ENCODE measurements around the gene SNX30.

SNX30 gene

GRCh38 chr9:112870556-112870955, 120.0 kb downstream of the SNX30 start:
- Histone ChIP-seq H3K4me3 (ENCODE audit: low read length) (no peak overlapping the region), H3K27me3 (ENCODE audit: insufficient read depth, low read length) (no peaks in the 10 kb centered on the region), H3K27ac (ENCODE audit: low read depth, low read length) (no peak overlapping the region), H3K4me1 (ENCODE audit: insufficient read depth, low read length) (peaks cover 3% of the 10 kb centered on the region; the same call in 1 of the 2 replicates), H3K9ac (ENCODE audit: low read depth, low read length) (no peak overlapping the region), H3K36me3 (ENCODE audit: insufficient read depth, low read length) (0 out of 2 replicates have a peak, but pooled peaks cover 7% of the 10 kb centered on the region), H3K9me3 (ENCODE audit: insufficient read depth, low read depth, low read length) (no peaks in the 10 kb centered on the region)
- 95% methylated on average over 6 of the region's 6 CpGs for WGBS

DNA sequence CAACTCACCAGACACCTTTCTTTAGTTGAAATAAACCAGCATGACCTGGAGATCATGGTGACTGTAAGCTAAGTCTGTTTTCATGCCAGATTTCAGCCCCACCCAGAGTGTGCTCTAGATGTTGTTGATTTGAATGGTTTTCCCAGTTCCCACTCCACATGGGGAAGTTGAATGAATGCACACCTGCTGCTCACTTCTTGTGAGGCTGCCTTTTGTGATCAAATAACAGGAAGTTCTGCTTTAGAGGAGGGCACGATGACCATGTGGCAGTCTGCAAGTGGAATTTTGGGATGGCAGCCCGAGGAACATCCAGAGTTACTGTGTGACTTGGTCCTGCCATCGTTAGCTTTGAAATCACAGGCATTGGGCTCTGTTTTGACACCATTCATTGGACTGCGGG, 121.5 kb downstream of the SNX30 start:
- WGBS, result 67% methylated on average over 4 of the region's 4 CpGs
- Histone ChIP-seq H3K9ac (ENCODE audit: low read depth, low read length) (no peak overlapping the region), H3K4me1 (ENCODE audit: insufficient read depth, low read length) (peaks cover 3% of the 10 kb centered on the region; the same call in 1 of the 2 replicates), H3K4me3 (ENCODE audit: low read length) (no peak overlapping the region), H3K9me3 (ENCODE audit: insufficient read depth, low read depth, low read length) (no peaks in the 10 kb centered on the region), H3K27ac (ENCODE audit: low read depth, low read length) (no peak overlapping the region), H3K36me3 (ENCODE audit: insufficient read depth, low read length) (0 out of 2 replicates have a peak, but pooled peaks cover 5% of the 10 kb centered on the region), H3K27me3 (ENCODE audit: insufficient read depth, low read length) (no peaks in the 10 kb centered on the region)

DNA sequence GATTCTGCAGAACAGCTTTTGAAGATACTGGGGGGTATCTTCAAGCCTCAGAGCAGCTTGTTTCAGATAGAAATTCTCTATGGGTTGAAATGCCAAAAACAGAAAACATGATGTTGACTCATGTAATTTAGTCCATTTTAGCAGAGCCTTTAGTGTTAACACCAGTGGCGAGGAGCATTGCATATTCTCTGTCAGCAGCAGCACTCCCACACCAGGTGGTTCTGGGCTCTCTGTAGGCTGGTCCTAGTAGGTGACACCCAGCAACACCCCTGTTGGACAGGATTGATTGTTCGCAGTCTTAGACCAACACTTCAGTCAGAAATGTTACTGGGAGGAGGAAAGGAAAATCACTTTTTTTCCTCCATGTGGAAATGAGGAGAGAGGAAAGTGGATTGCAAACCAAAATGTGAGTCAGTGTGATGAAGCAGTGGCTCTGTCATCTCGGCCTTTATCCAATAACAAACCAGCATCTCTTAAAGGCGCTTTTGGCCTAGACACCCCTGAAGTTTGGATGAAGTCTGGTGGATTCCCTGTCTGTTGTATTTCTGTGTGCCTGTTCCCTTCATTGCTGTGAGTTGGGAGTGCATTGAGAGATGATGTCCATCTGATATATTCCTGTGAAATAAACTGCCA, 123.3 kb downstream of the SNX30 start:
- no peak overlapping the region for H3K27ac ChIP-seq (ENCODE audit: low read depth, low read length)
- 92% methylated on average over 3 of the region's 4 CpGs for WGBS
- no peaks in the 10 kb centered on the region for H3K4me1 ChIP-seq (ENCODE audit: insufficient read depth, low read length)
- H3K4me3 ChIP-seq (ENCODE audit: low read length), result no peak overlapping the region
- H3K36me3 ChIP-seq (ENCODE audit: insufficient read depth, low read length), result 0 out of 2 replicates have a peak, but pooled peaks cover 5% of the 10 kb centered on the region
- H3K27me3 ChIP-seq (ENCODE audit: insufficient read depth, low read length), result no peaks in the 10 kb centered on the region
- H3K9ac ChIP-seq (ENCODE audit: low read depth, low read length), result no peak overlapping the region
- no peaks in the 10 kb centered on the region for H3K9me3 ChIP-seq (ENCODE audit: insufficient read depth, low read depth, low read length)

GRCh38 chr9:112878752-112879151, 128.2 kb downstream of the SNX30 start:
- no peaks in the 10 kb centered on the region for H3K27me3 ChIP-seq (ENCODE audit: insufficient read depth, low read length)
- H3K4me3 ChIP-seq (ENCODE audit: low read length), result no peak overlapping the region
- no peaks in the 10 kb centered on the region for H3K9me3 ChIP-seq (ENCODE audit: insufficient read depth, low read depth, low read length)
- no peak overlapping the region for H3K9ac ChIP-seq (ENCODE audit: low read depth, low read length)
- H3K36me3 ChIP-seq (ENCODE audit: insufficient read depth, low read length), result 0 out of 2 replicates have a peak, but pooled peaks cover 5% of the 10 kb centered on the region
- WGBS, result 91% methylated on average over 1 of the region's 2 CpGs
- no peak overlapping the region for H3K27ac ChIP-seq (ENCODE audit: low read depth, low read length)
- H3K4me1 ChIP-seq (ENCODE audit: insufficient read depth, low read length), result no peaks in the 10 kb centered on the region

DNA sequence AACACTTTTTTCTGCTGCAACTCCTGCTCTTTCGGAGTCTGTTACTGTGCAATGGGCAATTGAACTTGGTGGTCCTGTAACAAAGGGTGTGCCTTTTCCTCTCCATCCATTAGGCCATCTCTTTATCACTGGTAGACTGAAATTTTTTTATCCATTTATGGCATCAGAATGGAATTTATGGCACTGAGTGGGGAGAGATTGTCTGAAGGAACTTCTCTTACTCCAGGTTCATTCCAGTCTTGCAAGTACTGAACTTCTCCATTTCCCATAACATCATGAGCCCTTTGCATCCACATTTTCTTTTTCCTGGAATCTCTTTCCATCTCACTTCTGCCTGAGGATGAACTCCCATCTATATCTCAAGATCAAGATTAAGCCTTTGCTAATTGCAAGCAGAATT, 130.1 kb downstream of the SNX30 start:
- WGBS, result 100% methylated on average over 1 of the region's 1 CpG
- no peak overlapping the region for H3K27ac ChIP-seq (ENCODE audit: low read depth, low read length)
- H3K4me1 ChIP-seq (ENCODE audit: insufficient read depth, low read length), result no peaks in the 10 kb centered on the region
- no peaks in the 10 kb centered on the region for H3K9me3 ChIP-seq (ENCODE audit: insufficient read depth, low read depth, low read length)
- H3K9ac ChIP-seq (ENCODE audit: low read depth, low read length), result no peak overlapping the region
- H3K27me3 ChIP-seq (ENCODE audit: insufficient read depth, low read length), result no peaks in the 10 kb centered on the region
- no peaks in the 10 kb centered on the region for H3K36me3 ChIP-seq (ENCODE audit: insufficient read depth, low read length)
- H3K4me3 ChIP-seq (ENCODE audit: low read length), result no peak overlapping the region

DNA sequence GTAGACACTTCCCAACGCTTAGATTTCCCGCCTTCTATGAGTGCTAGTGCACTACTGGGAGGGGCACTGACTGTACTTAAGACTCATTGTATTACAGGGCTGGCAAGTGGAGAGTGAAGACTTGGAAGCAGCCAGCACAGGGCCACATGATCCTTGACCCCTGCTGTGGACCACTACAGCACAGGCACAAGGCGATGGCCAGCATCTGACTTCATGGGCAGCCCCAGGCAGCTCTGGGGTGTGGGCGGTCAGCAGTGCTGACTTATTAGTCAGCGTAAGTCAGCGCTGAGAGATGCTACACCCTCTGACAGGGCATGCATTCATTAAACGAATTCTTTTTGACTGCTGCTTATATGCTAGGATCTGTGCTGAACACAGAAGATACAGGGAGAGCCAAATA, 130.8 kb downstream of the SNX30 start:
- H3K9me3 ChIP-seq (ENCODE audit: insufficient read depth, low read depth, low read length), result no peaks in the 10 kb centered on the region
- no peak overlapping the region for H3K27ac ChIP-seq (ENCODE audit: low read depth, low read length)
- H3K4me3 ChIP-seq (ENCODE audit: low read length), result no peak overlapping the region
- no peaks in the 10 kb centered on the region for H3K4me1 ChIP-seq (ENCODE audit: insufficient read depth, low read length)
- WGBS, result 90% methylated on average over 7 of the region's 7 CpGs
- no peaks in the 10 kb centered on the region for H3K36me3 ChIP-seq (ENCODE audit: insufficient read depth, low read length)
- no peak overlapping the region for H3K9ac ChIP-seq (ENCODE audit: low read depth, low read length)
- H3K27me3 ChIP-seq (ENCODE audit: insufficient read depth, low read length), result no peaks in the 10 kb centered on the region

- no peak overlapping the region for H3K27ac ChIP-seq (ENCODE audit: low read depth, low read length)
- no peak overlapping the region for H3K4me3 ChIP-seq (ENCODE audit: low read length)
- no peak overlapping the region; the same call in 1 of the 2 replicates for H3K9ac ChIP-seq (ENCODE audit: low read depth, low read length)
- no peaks in the 10 kb centered on the region; the same call in 1 of the 2 replicates for H3K27me3 ChIP-seq (ENCODE audit: insufficient read depth, low read length)
- 89% methylated on average over 6 of the region's 6 CpGs for WGBS
- no peaks in the 10 kb centered on the region for H3K4me1 ChIP-seq (ENCODE audit: insufficient read depth, low read length)
- H3K9me3 ChIP-seq (ENCODE audit: insufficient read depth, low read depth, low read length), result no peaks in the 10 kb centered on the region
- no peaks in the 10 kb centered on the region for H3K36me3 ChIP-seq (ENCODE audit: insufficient read depth, low read length)
These were observed 133.5 kb downstream of the SNX30 start for GRCh38 chr9:112884101-112884500.

DNA sequence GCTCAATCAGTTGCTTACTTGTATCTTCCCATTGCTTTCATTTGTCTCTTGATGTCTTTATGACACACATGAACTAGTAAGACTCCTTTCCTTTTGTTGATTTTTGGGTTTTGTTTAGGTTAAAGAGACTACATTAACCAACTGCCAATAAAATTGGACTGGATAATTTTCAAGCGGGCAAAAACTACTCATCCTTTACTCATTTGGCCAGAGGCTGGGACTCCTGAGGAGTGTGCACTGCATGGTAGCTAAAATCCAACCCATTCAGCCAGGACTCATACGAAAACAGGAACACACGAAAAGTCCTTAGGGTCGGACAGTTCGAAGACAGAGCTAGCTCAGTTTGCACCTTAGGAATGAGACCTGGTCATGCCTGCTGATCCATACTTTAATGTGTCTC, 134.2 kb downstream of the SNX30 start:
- no peak overlapping the region for H3K4me3 ChIP-seq (ENCODE audit: low read length)
- peaks cover 6% of the 10 kb centered on the region for H3K27me3 ChIP-seq (ENCODE audit: insufficient read depth, low read length)
- no peaks in the 10 kb centered on the region for H3K9me3 ChIP-seq (ENCODE audit: insufficient read depth, low read depth, low read length)
- H3K36me3 ChIP-seq (ENCODE audit: insufficient read depth, low read length), result no peaks in the 10 kb centered on the region
- H3K27ac ChIP-seq (ENCODE audit: low read depth, low read length), result no peak overlapping the region
- no peaks in the 10 kb centered on the region for H3K4me1 ChIP-seq (ENCODE audit: insufficient read depth, low read length)
- H3K9ac ChIP-seq (ENCODE audit: low read depth, low read length), result no peak overlapping the region; the same call in 1 of the 2 replicates
- 94% methylated on average over 5 of the region's 5 CpGs for WGBS

GRCh38 chr9:112885324-112885723, 134.8 kb downstream of the SNX30 start:
- H3K27ac ChIP-seq (ENCODE audit: low read depth, low read length), result no peak overlapping the region
- H3K36me3 ChIP-seq (ENCODE audit: insufficient read depth, low read length), result no peaks in the 10 kb centered on the region
- H3K4me1 ChIP-seq (ENCODE audit: insufficient read depth, low read length), result no peaks in the 10 kb centered on the region
- no peaks in the 10 kb centered on the region for H3K9me3 ChIP-seq (ENCODE audit: insufficient read depth, low read depth, low read length)
- WGBS, result 95% methylated on average over 1 of the region's 1 CpG
- no peak overlapping the region for H3K4me3 ChIP-seq (ENCODE audit: low read length)
- H3K27me3 ChIP-seq (ENCODE audit: insufficient read depth, low read length), result peaks cover 12% of the 10 kb centered on the region
- H3K9ac ChIP-seq (ENCODE audit: low read depth, low read length), result no peak overlapping the region

- Histone ChIP-seq H3K27me3 (ENCODE audit: insufficient read depth, low read length) (peaks cover 22% of the 10 kb centered on the region), H3K4me3 (ENCODE audit: low read length) (no peak overlapping the region), H3K36me3 (ENCODE audit: insufficient read depth, low read length) (no peaks in the 10 kb centered on the region), H3K9ac (ENCODE audit: low read depth, low read length) (no peak overlapping the region), H3K27ac (ENCODE audit: low read depth, low read length) (no peak overlapping the region), H3K9me3 (ENCODE audit: insufficient read depth, low read depth, low read length) (no peaks in the 10 kb centered on the region), H3K4me1 (ENCODE audit: insufficient read depth, low read length) (no peaks in the 10 kb centered on the region)
- 91% methylated on average over 4 of the region's 4 CpGs for WGBS
These were observed 135.8 kb downstream of the SNX30 start for GRCh38 chr9:112886351-112886750.

GRCh38 chr9:112887381-112887780, 136.8 kb downstream of the SNX30 start:
- H3K9me3 ChIP-seq (ENCODE audit: insufficient read depth, low read depth, low read length), result no peaks in the 10 kb centered on the region
- WGBS, result 74% methylated on average over 5 of the region's 5 CpGs
- H3K9ac ChIP-seq (ENCODE audit: low read depth, low read length), result no peak overlapping the region
- no peak overlapping the region for H3K4me3 ChIP-seq (ENCODE audit: low read length)
- H3K27me3 ChIP-seq (ENCODE audit: insufficient read depth, low read length), result peaks cover 33% of the 10 kb centered on the region
- H3K4me1 ChIP-seq (ENCODE audit: insufficient read depth, low read length), result no peaks in the 10 kb centered on the region
- no peak overlapping the region for H3K27ac ChIP-seq (ENCODE audit: low read depth, low read length)
- no peaks in the 10 kb centered on the region for H3K36me3 ChIP-seq (ENCODE audit: insufficient read depth, low read length)

Measured in HUES64 (cell line).